ENCODE data around the gene RIMS4. TPM values are rescaled to one million over a fixed set of nuclear protein-coding genes. Genes with fewer than 3 reads are reported as not detected.

Gene RIMS4
- total and polyA plus RNA-seq, 2 donors (not counting 1 experiment from before 2014, with no cell fraction given), result not detected

DNA sequence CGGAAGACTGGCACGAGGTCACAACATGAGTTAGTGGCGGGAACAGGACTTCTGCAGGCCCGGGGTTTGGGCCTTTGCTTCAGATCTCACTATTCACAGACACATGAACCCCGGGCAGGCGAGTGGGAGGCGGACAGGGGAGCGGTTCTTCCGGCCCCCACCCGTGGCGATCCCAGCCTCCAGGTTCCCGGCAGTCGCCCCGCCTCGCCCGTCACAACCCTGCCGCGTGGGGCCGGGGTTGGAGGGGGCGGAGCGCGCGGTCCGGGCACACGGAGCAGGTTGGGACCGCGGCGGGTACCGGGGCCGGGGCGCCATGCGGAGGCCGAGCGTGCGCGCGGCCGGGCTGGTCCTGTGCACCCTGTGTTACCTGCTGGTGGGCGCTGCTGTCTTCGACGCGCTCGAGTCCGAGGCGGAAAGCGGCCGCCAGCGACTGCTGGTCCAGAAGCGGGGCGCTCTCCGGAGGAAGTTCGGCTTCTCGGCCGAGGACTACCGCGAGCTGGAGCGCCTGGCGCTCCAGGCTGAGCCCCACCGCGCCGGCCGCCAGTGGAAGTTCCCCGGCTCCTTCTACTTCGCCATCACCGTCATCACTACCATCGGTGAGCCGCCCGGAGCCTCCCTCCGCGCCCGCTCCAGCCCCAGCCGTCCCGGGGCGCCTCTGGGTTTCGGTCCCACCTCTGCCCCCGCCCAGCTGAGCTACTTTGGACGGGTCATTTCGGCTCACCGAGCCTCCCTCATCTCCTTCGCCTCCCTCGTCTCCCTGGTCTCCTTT is 64.6 kb downstream of the RIMS4 start, which contains the start of gene KCNK15:
Gene KCNK15 (plus strand): TSS at position 268 of the 769 bp plus-strand sequence. CDS start 46 bp downstream, at position 314.
- peak; percentile 44 for ATAC-seq (ENCODE audit: low read depth)
- H2AFZ ChIP-seq (ENCODE audit: insufficient read depth, low read depth, low read length, poor library complexity, severe bottlenecking), result peak within 1 kb of the TSS; percentile 71
- no peaks in the 10 kb centered on the region for H3K9me3 Mint-ChIP-seq (ENCODE audit: insufficient read depth)
- ChIA-PET CTCF (interaction anchor here (0.6 to 3.3 kb wide), 2 partner anchors 14 to 545 kb away, joined by 3 to 13 read pairs; no protein-coding TSS in a partner anchor), POLR2A (no interaction called here)
- H3K4me2 ChIP-seq (replicated peaks; ENCODE audit: low read depth, low read length, poor library complexity, severe bottlenecking), result peak within 1 kb of the TSS; percentile 90
- no peaks in the 10 kb centered on the region for H3K36me3 ChIP-seq (replicated peaks in 1 of 2; ENCODE audit: control extremely low read depth in 1 of 2, control insufficient read depth in 1 of 2, extremely low read depth in 1 of 2, insufficient read depth in 2 of 2, low read length in 1 of 2)
- H3K27me3 ChIP-seq (replicated peaks in 1 of 4; ENCODE audit: control extremely low read depth in 1 of 4, control insufficient read depth in 3 of 4, insufficient read depth in 4 of 4, low read length in 3 of 4), result peaks cover 0 to 42% (median 20%) of the 10 kb centered on the region in 4 experiments
- DNase-seq, result peak; percentile 59
- TF ChIP-seq, protein P1, sequence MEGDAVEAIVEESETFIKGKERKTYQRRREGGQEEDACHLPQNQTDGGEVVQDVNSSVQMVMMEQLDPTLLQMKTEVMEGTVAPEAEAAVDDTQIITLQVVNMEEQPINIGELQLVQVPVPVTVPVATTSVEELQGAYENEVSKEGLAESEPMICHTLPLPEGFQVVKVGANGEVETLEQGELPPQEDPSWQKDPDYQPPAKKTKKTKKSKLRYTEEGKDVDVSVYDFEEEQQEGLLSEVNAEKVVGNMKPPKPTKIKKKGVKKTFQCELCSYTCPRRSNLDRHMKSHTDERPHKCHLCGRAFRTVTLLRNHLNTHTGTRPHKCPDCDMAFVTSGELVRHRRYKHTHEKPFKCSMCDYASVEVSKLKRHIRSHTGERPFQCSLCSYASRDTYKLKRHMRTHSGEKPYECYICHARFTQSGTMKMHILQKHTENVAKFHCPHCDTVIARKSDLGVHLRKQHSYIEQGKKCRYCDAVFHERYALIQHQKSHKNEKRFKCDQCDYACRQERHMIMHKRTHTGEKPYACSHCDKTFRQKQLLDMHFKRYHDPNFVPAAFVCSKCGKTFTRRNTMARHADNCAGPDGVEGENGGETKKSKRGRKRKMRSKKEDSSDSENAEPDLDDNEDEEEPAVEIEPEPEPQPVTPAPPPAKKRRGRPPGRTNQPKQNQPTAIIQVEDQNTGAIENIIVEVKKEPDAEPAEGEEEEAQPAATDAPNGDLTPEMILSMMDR (IDR thresholded peaks at IDR 0.05), result no peak
- TF ChIP-seq EZH2 (IDR thresholded peaks at IDR 0.05; ENCODE audit: borderline replicate concordance, insufficient read depth, low read depth, low read length, poor library complexity, severe bottlenecking), result no peak
- no peak within 1 kb of the TSS for H3K27ac Mint-ChIP-seq
- H3K9ac ChIP-seq (ENCODE audit: low read length), result peak within 1 kb of the TSS; percentile 64
- H3K4me3 ChIP-seq (ENCODE audit: control extremely low read depth in 1 of 5, extremely low read depth in 1 of 5, insufficient read depth in 1 of 5, low read depth in 2 of 5, low read length in 4 of 5), result peak within 1 kb of the TSS in 4 of 5 experiments; percentile 28 to 62 (median 47)
- H3K27ac ChIP-seq (ENCODE audit: low read length in 2 of 2), result no peak within 1 kb of the TSS
- WGBS (ENCODE audit: insufficient coverage), result 2% methylated on average over 81 of the region's 81 CpGs
- intact Hi-C loops (cut with micrococcal nuclease), result loop anchor here (5.0 kb wide), 1 partner anchor 352 kb away; no protein-coding TSS in a partner anchor
- peaks cover 32% of the 10 kb centered on the region for H3K27me3 Mint-ChIP-seq
- peak within 1 kb of the TSS; percentile 80 for H3K4me3 Mint-ChIP-seq
- peaks cover 27% of the 10 kb centered on the region for H3K4me1 Mint-ChIP-seq
- peaks cover 0 to 3% (median 0%) of the 10 kb centered on the region in 3 donors for H3K9me3 ChIP-seq (ENCODE audit: control extremely low read depth in 1 of 3, control insufficient read depth in 2 of 3, insufficient read depth in 1 of 3, low read length in 2 of 3)
- peaks cover 7 to 15% of the 10 kb centered on the region in 2 donors for H3K4me1 ChIP-seq (ENCODE audit: control insufficient read depth in 2 of 2, insufficient read depth in 2 of 2, low read length in 2 of 2)
- H4K20me1 ChIP-seq (ENCODE audit: control insufficient read depth, insufficient read depth, low read length, poor library complexity, severe bottlenecking), result no peaks in the 10 kb centered on the region
- no peaks in the 10 kb centered on the region for H3K79me2 ChIP-seq (ENCODE audit: control insufficient read depth, insufficient read depth, low read length)

Measured in B cell (primary cell).